HS-5 (cell line): ENCODE data around the gene XAF1.
"Not testable (repeated sequence)": the region's sequence is repeated elsewhere in the genome, so short reads cannot be mapped to it uniquely, and the experiment has no call there.

Source experiments
- DNase-seq: peaks from one replicate; pipeline ENCODE4 v3.0.0-alpha.2; 2012; ENCODE audit warnings: low read depth

The XAF1 gene

DNA sequence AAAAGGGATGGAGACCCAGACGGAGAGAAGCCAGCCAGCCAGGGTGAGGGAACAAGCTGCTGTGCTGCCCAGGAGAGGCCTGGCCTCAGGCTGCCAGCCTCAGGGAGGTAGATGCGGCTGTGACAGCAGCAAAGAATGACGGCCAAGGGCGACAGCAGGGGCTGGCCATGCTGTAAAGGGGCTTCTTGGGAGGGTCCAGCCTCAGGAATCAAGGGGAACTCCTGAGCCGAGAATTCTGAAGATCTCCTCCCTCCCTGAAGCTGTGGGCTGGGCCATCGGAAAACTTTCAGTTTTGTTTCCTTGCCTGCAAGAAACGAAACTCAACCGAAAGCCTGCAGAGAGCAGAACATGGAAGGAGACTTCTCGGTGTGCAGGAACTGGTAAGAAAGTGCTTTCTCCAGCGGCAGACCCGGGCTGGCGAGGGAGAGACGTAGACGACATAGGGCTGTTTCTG is at the start of gene XAF1:
XAF1 (plus strand) TSS at position 316 of the 454 bp plus-strand sequence; CDS start at position 349, 33 bp downstream.
- DNase-seq, result no peak

DNA sequence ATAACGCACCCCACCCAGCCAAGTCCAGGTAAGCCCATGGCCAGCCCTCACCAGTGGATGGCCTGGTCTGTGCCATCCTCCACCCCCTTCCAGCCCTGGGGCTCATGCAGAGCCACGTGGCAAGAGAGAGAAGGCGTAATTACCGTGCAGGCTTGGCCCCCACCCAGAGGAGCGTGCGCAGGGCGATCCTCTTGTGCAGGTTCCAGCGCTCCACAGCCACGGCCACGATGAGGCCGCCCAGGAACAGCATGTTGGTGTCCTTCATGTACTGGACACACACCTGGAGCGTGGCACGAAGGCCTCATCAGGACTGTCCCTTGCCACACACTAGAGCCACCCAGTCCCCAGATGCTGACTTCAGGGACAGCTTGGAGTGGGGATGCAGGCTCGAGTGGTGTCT is 49.3 kb upstream of the XAF1 start:
- no peak for DNase-seq

- DNase-seq, result no peak
Observed at GRCh38 chr17:6706996-6707395, 48.9 kb upstream of the XAF1 start.

GRCh38 chr17:6708357-6708961 is 47.4 kb upstream of the XAF1 start:
- DNase-seq, result no peak

- no peak for DNase-seq
Observed at GRCh38 chr17:6710317-6710716, 45.5 kb upstream of the XAF1 start.

DNA sequence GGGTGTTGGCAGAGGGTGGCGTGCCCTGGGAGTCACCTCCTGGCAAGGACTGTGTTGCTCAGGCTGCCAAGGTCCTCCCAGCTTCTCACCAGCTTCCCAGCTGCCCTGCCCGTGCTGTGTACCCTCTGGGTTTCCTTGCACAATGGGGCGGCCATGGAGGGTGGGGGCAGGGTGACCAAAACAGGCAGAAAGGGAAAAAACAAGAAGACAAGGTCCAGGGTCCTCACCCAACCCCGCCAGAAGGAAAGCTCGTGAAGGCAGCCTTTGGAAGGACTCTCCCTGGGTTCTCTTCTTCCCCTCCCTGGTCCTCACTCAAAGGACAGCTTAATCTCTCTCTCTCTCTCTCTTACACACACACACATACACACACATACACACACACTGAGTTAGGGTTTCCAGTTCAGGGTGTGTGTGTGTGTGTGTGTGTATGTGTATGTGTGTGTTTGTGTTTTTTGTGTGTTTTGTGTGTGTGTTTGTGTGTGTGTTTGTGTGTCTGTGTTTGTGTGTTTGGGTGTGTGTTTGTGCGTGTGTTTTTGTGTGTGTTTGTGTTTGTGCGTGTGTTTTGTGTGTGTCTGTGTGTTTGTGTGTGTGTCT is 44.7 kb upstream of the XAF1 start:
- no peak for DNase-seq

DNA sequence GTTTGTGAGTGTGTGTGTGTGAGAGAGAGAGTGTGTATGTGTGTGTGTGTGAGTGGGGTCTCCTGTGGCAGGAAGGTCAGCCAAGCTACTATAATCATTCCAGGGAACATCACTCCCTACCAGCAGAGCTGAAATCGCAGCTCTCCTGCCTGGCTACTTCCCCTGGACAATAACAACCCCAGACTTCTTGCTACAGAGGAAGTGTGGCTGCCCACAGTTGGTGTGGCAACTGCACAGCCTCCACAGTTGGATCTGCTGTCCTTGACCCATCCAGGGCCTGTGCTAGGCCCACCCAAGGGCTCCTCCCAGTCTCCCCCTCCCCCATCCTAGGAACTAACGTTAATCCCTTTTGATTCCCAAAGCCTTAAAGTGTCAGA is 44.2 kb upstream of the XAF1 start:
- no peak for DNase-seq

- DNase-seq, result no peak
Observed at GRCh38 chr17:6712058-6712853, 43.6 kb upstream of the XAF1 start.

GRCh38 chr17:6712854-6713129 is 43.1 kb upstream of the XAF1 start:
- no peak for DNase-seq

DNA sequence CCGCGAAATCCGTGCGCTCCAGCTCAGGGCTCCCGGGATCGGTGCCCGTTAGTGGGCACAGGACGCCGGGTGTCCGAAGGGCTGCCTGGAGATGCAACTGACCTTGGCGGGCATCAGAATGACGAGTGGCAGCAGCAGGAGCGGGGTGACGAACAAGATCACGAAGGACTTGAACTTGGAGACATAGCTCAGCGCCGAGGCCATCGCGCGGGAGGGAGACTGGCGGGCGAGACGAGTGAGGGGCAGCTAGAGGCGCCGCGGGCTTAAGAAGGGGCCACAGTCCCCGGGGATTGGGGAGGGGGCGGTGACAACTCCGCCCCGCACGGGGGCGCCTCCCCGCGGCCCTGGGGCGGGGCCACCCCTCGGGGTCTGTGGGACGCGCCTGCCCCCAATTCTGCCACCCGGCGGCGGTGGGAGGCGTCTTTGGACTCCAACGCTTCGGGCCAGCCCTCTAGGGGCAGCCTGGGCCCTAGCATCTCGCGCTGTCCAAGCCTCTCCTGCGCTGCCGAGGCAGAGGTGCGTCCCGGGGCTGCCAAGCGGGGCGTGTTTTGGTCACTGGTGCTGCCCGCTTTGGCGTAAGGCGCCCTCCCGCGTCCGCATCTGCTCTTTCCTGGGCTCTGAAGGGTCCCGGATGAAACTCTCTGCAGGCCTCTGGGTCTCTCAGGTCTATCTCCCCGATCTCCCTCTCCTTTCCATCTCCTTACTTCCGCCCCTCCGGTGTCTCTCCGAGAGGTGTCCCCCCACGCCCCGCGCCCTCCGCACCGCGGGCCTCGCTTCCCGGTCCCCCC is 42.5 kb upstream of the XAF1 start, which contains the start of gene SLC13A5:
SLC13A5 (minus strand) TSS at position 240 of the 788 bp plus-strand sequence; CDS start at position 204, 36 bp downstream.
- DNase-seq, result no peak

- no peak for DNase-seq
Observed at GRCh38 chr17:6713918-6714271, 42.0 kb upstream of the XAF1 start.

DNA sequence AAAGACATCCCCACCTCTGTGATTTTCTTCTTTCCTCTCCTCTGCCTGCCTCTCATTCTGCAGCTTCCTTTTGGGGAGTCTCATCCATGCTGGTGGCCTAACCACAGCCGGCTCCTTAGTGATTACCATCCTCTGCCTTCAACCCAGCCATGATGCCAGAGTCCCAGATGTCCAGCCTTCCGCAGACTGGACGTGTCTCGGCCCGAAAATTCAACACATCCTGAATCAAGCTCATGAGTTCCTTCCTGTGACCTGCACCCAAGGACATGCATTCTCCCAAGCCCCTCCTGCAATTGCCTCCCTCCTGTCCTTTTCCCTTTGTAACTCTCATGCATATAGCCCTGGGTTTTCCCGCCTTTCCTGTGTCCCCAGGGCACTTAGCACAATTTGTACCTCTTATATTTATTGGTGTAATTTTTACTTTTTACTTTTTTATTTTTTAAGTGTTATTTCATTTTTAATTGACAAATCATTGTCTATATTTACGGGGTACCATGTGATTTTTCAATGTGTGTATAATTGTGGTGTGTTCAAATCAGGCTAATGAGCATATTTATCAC is 41.5 kb upstream of the XAF1 start:
- no peak for DNase-seq

- DNase-seq, result no peak
Observed at GRCh38 chr17:6716736-6717135, 39.1 kb upstream of the XAF1 start.

- no peak for DNase-seq
Observed at GRCh38 chr17:6721744-6722143, 34.1 kb upstream of the XAF1 start.

GRCh38 chr17:6724009-6724408 is 31.8 kb upstream of the XAF1 start:
- DNase-seq, result no peak

DNA sequence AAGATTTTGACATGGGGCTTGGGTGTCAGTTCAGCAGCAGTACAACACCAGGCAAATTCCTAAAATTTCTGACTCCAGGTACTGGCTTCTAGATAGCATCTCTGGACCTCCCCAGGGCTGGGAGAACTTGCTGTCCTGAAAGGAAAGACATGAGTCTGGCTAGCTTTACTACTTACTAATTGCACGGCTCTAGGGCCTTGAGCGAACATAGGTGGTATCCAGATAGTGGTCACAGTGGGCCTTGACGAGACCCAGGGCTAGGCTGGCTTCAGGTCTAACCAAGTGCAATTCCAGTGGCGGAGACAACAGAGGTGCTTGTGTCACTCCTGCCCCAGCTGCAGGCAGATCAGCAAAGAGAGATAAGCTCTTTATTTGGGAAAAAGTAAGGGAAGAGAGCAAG is 26.3 kb upstream of the XAF1 start:
- no peak for DNase-seq

- DNase-seq, result not testable (repeated sequence)
Observed at GRCh38 chr17:6746665-6747064, 9.2 kb upstream of the XAF1 start.

DNA sequence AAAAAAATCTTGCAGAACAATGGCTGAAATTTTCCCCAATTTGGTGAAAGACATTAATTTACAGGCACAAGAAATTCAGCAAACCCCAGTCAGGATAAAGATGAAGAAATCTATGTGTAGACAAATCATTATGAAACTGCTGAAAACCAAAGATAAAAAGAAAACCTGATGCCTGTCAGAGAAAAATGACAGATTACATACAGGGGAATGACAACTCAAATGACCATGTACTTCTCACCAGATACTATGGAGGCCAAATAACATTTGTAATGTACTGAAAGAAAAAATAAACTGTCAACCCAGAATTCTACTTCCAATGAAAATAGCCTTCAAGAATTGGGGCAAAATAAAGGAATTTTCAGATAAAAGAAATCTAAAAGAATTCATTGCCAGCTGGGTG is 7.2 kb upstream of the XAF1 start:
- no peak for DNase-seq

DNA sequence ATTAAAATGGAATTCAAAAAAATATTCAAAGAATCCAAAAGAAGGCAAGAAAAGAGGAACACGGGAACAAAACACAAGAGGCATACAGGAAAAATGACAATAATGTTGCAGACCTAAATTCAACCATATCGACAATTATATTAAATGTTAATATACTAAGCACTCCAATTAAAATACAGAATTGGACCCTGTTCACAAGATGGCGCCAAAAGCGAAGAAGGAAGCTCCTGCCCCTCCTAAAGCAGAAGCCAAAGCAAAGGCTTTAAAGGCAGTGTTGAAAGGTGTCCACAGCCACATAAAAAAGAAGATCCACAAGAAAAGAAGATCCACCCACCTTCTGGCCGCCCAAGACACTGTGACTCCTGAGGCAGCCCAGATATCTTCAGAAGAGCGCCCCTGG is 6.3 kb upstream of the XAF1 start:
- DNase-seq, result no peak

DNA sequence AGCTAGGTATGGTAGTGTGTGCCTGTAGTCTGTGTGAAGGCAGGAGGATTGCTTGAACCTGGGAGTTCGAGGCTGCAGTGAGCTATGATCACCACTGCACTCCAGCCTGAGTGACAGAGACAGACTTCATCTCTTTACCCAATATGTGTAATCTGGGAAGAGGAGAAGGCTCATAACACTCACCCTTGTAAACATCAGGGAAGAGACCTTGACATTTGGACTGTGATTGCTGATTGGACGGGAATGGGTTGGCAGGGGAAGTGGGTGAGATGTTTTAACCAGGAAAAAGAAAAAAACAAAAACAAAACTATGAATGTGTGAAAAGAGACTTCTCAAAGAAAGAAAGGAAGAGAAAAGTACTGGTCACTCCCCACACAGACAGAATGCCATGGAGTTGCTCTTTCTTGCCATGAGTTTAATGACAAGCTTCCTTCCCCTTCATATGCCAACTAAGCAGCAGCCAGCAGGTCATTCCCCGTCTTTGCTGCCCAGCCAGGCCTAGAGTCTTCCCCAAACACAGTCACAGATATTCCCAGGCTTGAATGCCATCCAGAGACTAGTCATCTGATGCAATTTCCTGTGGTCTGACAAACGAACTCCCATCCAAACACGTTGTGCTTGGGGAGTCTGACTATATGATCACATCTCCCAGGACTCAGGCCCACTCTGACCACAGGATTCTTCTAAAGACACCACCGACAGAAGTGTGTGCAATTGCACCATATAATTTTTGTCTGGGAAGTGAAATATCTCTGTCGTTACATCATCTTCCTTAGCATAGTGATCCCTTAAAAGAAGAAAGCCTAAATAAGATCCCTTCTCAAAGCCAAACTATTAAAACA is 3.6 kb upstream of the XAF1 start:
- peak; percentile 98 for DNase-seq

- DNase-seq, result no peak
Observed at GRCh38 chr17:6753006-6753445, 2.8 kb upstream of the XAF1 start.
